K562 (cell line): ENCODE measurements around the gene EFCAB12. TPM values are rescaled to one million over a fixed set of nuclear protein-coding genes. Genes with fewer than 3 reads are reported as not detected.

Experiments
- BRD4 ChIP-seq: fragments of 200-600 bp; sonication (generic); IDR thresholded peaks from 2 replicates; pipeline ENCODE4 v1.6.1; 2017; ENCODE audit warnings: inconsistent platforms
- CBFB ChIP-seq: sonication (generic); formaldehyde crosslinking; IDR thresholded peaks from 2 replicates; pipeline ENCODE4 v1.4.0; 2020; ENCODE audit warnings: mild to moderate bottlenecking, missing genetic modification reagents
- E2F4 ChIP-seq: sonication (generic); formaldehyde crosslinking; IDR thresholded peaks from 2 replicates; pipeline ENCODE4 v1.8.0; 2022; ENCODE audit warnings: mild to moderate bottlenecking, low read depth, missing genetic modification reagents
- ELK3 ChIP-seq: fragments of 450-650 bp; formaldehyde crosslinking; IDR thresholded peaks from 2 replicates; pipeline ENCODE4 v1.4.0; 2020; ENCODE audit warnings: mild to moderate bottlenecking
- HDAC1 ChIP-seq, 2 experiments: fragments of 450-650 bp; IDR thresholded peaks; 2 replicates each; pipeline ENCODE4 v1.6.1; 2016 to 2017; ENCODE audit warnings: inconsistent platforms in 1 of 2, mild to moderate bottlenecking in 1 of 2, moderate library complexity in 1 of 2
- HNRNPUL1 ChIP-seq: fragments of 200-400 bp; formaldehyde crosslinking; IDR thresholded peaks from 2 replicates; pipeline ENCODE4 v1.6.1; 2017; ENCODE audit warnings: low read length
- MGA ChIP-seq: fragments of 450-650 bp; IDR thresholded peaks from 2 replicates; pipeline ENCODE4 v1.6.1; 2016; ENCODE audit warnings: mild to moderate bottlenecking, moderate library complexity
- RBM15 ChIP-seq: fragments of 200-400 bp; formaldehyde crosslinking; IDR thresholded peaks from 2 replicates; pipeline ENCODE4 v1.6.1; 2018; ENCODE audit warnings: mild to moderate bottlenecking, low read length, moderate library complexity; ENCODE audit not compliant: insufficient read depth
- SAFB2 ChIP-seq: fragments of 200-400 bp; formaldehyde crosslinking; IDR thresholded peaks from 2 replicates; pipeline ENCODE4 v1.6.1; 2018; ENCODE audit warnings: borderline replicate concordance, low read length, low read depth, moderate library complexity; ENCODE audit not compliant: severe bottlenecking
- SMARCA5 ChIP-seq: fragments of 450-650 bp; IDR thresholded peaks from 2 replicates; pipeline ENCODE4 v1.6.1; 2016
- SUPT5H ChIP-seq: fragments of 450-650 bp; IDR thresholded peaks from 2 replicates; pipeline ENCODE4 v1.6.1; 2016
- XRCC4 ChIP-seq: IDR thresholded peaks from one replicate; pipeline ENCODE4 v1.6.1; 2011; ENCODE audit not compliant: insufficient read depth, insufficient read length; ENCODE audit errors: extremely low read depth
- ZBTB2 ChIP-seq: fragments of 450-650 bp; IDR thresholded peaks from 2 replicates; pipeline ENCODE4 v1.6.1; 2016; ENCODE audit warnings: antibody characterized with exemption
- polyA plus RNA-seq, 8 experiments: library from polyadenylated mRNA; depleted of rRNA in 4 of 8; stranded (reverse) in 5 of 8; unstranded in 3 of 8; fragments of >200 nt; fragmentation: Nextera tagmentation in 2 of 8; fragmentation: Illumina TruSeq in 1 of 8; extraction: Ambion mirVana in 2 of 8; extraction: Trizol in 1 of 8; gene quantifications; 2 replicates each; pipeline versions ENCODE4 v1.2.1 to v1.2.3, GENCODE V29; 2011 to 2014; ENCODE audit warnings: inconsistent platforms in 1 of 8, missing spikeins in 1 of 8
- total RNA-seq, 7 experiments: library from RNA; depleted of rRNA in 6 of 7; stranded (reverse); fragments of >200 nt in 6 of 7; fragmentation: Illumina TruSeq in 2 of 7; extraction: Trizol in 2 of 7; gene quantifications; 2 replicates each; pipeline versions ENCODE4 v1.2.1 to v1.2.3, GENCODE V29; 2011 to 2021; ENCODE audit warnings: low replicate concordance in 1 of 7

The EFCAB12 gene
- total and polyA plus RNA-seq, 9 of the 15 experiments (the other 6 are each of a cell fraction or from before 2014, with no cell fraction given) = 0.08 to 0.95 (median 0.56) TPM; not detected in 1

GRCh38 chr3:129461461-129462146 is 33.2 kb upstream of the EFCAB12 start (continued):
- TF ChIP-seq HDAC1 (IDR thresholded peaks at IDR 0.05) (0 out of 4 replicates have a peak, but pooled peaks of 1 of the 2 experiments have one; percentile 32), CBFB (CRISPR knock-in tag) (no peak), XRCC4 (no peak), BRD4 (no peak), MGA (no peak), RBM15 (no peak), ELK3 (CRISPR knock-in tag) (no peak), SUPT5H (no peak), ZBTB2 (no peak), E2F4 (no peak), HNRNPUL1 (no peak), SAFB2 (no peak), SMARCA5 (no peak)
